ENCODE data around the gene CELF5.

DNA sequence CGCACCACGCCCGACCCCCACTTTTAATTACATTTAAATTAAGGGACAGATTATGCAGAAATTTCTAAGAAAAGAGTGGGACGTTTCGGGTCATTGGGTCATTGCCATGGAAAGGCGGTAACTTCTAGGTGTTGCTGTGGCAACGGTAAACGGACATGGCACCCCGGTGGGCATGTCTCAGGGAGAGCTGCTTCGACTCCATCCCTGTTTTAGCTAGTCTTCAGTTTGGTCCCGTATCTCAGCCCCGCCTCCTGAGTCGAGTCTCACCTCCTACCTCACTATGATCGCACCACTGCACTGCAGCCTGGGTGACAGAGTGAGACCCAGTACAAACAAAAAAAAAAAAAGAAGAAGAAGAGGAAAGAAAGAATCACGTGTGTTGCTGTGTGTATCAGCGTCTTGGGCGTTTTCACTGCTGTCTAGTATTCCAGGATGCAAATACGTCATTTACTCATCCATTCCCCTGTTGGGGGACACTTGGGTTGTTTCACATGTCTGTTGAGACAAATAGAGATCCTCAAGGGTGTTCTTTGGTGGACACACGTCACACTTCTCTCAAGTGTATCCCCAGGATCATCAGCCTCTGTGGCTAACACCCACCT is 41.7 kb downstream of the CELF5 start:
- TF ChIP-seq, protein P1, sequence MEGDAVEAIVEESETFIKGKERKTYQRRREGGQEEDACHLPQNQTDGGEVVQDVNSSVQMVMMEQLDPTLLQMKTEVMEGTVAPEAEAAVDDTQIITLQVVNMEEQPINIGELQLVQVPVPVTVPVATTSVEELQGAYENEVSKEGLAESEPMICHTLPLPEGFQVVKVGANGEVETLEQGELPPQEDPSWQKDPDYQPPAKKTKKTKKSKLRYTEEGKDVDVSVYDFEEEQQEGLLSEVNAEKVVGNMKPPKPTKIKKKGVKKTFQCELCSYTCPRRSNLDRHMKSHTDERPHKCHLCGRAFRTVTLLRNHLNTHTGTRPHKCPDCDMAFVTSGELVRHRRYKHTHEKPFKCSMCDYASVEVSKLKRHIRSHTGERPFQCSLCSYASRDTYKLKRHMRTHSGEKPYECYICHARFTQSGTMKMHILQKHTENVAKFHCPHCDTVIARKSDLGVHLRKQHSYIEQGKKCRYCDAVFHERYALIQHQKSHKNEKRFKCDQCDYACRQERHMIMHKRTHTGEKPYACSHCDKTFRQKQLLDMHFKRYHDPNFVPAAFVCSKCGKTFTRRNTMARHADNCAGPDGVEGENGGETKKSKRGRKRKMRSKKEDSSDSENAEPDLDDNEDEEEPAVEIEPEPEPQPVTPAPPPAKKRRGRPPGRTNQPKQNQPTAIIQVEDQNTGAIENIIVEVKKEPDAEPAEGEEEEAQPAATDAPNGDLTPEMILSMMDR (conservative IDR thresholded peaks at IDR 0.05; ENCODE audit: low read depth in 2 of 2) = no peak
- TF ChIP-seq, protein P2, sequence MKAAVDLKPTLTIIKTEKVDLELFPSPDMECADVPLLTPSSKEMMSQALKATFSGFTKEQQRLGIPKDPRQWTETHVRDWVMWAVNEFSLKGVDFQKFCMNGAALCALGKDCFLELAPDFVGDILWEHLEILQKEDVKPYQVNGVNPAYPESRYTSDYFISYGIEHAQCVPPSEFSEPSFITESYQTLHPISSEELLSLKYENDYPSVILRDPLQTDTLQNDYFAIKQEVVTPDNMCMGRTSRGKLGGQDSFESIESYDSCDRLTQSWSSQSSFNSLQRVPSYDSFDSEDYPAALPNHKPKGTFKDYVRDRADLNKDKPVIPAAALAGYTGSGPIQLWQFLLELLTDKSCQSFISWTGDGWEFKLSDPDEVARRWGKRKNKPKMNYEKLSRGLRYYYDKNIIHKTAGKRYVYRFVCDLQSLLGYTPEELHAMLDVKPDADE (IDR thresholded peaks at IDR 0.05) = no peak
- TF ChIP-seq, protein P3, sequence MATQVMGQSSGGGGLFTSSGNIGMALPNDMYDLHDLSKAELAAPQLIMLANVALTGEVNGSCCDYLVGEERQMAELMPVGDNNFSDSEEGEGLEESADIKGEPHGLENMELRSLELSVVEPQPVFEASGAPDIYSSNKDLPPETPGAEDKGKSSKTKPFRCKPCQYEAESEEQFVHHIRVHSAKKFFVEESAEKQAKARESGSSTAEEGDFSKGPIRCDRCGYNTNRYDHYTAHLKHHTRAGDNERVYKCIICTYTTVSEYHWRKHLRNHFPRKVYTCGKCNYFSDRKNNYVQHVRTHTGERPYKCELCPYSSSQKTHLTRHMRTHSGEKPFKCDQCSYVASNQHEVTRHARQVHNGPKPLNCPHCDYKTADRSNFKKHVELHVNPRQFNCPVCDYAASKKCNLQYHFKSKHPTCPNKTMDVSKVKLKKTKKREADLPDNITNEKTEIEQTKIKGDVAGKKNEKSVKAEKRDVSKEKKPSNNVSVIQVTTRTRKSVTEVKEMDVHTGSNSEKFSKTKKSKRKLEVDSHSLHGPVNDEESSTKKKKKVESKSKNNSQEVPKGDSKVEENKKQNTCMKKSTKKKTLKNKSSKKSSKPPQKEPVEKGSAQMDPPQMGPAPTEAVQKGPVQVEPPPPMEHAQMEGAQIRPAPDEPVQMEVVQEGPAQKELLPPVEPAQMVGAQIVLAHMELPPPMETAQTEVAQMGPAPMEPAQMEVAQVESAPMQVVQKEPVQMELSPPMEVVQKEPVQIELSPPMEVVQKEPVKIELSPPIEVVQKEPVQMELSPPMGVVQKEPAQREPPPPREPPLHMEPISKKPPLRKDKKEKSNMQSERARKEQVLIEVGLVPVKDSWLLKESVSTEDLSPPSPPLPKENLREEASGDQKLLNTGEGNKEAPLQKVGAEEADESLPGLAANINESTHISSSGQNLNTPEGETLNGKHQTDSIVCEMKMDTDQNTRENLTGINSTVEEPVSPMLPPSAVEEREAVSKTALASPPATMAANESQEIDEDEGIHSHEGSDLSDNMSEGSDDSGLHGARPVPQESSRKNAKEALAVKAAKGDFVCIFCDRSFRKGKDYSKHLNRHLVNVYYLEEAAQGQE (IDR thresholded peaks at IDR 0.05; ENCODE audit: unreplicated experiment) = no peak
- no peak for TF ChIP-seq CREB1 (CRISPR knock-in tag; IDR thresholded peaks at IDR 0.05; ENCODE audit: low read depth)
- TF ChIP-seq EZH2 (IDR thresholded peaks at IDR 0.05; ENCODE audit: low read depth, unreplicated experiment) = no peak

All from GM23338 (cell line).